Hematopoietic multipotent progenitor cell treated with erythropoietin and hydrocortisone succinate and interleukin-3 and kit ligand, for 15 days (in vitro differentiated cells): Measurements from ENCODE around the gene MDH1.
"Not testable (repeated sequence)": the region's sequence is repeated elsewhere in the genome, so short reads cannot be mapped to it uniquely, and the experiment has no call there.

ENCODE experiments used
- DNase-seq: peaks from one replicate; pipeline ENCODE4 v3.0.0-alpha.2; 2015; ENCODE audit warnings: low spot score

Gene MDH1

GRCh38 chr2:63589148-63589958 is 590 bp downstream of the MDH1 start:
- DNase-seq = no peak

- no peak for DNase-seq
These were observed 2.1 kb downstream of the MDH1 start for GRCh38 chr2:63590626-63591408.

- no peak for DNase-seq
These were observed 2.9 kb downstream of the MDH1 start for GRCh38 chr2:63591566-63592175.

GRCh38 chr2:63594660-63595059 is 5.9 kb downstream of the MDH1 start:
- no peak for DNase-seq

- DNase-seq = no peak
These were observed 7.7 kb downstream of the MDH1 start for GRCh38 chr2:63596401-63596883.

GRCh38 chr2:63598981-63599380 is 10.2 kb downstream of the MDH1 start:
- DNase-seq = no peak

- DNase-seq = no peak
These were observed 12.2 kb downstream of the MDH1 start for GRCh38 chr2:63600881-63601460.

- DNase-seq = no peak
These were observed 15.9 kb downstream of the MDH1 start for GRCh38 chr2:63604666-63605065.

GRCh38 chr2:63608865-63609264 is 20.1 kb downstream of the MDH1 start:
- not testable (repeated sequence) for DNase-seq

GRCh38 chr2:63610525-63610924 is 21.8 kb downstream of the MDH1 start:
- DNase-seq = no peak

GRCh38 chr2:63613391-63613901 is 24.7 kb downstream of the MDH1 start:
- DNase-seq = no peak

GRCh38 chr2:63614448-63614968 is 25.7 kb downstream of the MDH1 start:
- no peak for DNase-seq

- DNase-seq = no peak
These were observed 26.5 kb downstream of the MDH1 start for GRCh38 chr2:63614983-63615945.

- no peak for DNase-seq
These were observed 28.6 kb downstream of the MDH1 start for GRCh38 chr2:63617366-63617765.

GRCh38 chr2:63619328-63619727 is 30.6 kb downstream of the MDH1 start:
- DNase-seq = no peak

- no peak for DNase-seq
These were observed 34.0 kb downstream of the MDH1 start for GRCh38 chr2:63622751-63623150.

GRCh38 chr2:63623763-63624162 is 35.0 kb downstream of the MDH1 start:
- DNase-seq = not testable (repeated sequence)

- no peak for DNase-seq
These were observed 39.1 kb downstream of the MDH1 start for GRCh38 chr2:63627866-63628265.

GRCh38 chr2:63628403-63628942 is 39.7 kb downstream of the MDH1 start:
- DNase-seq = no peak

GRCh38 chr2:63631501-63631900 is 42.7 kb downstream of the MDH1 start:
- DNase-seq = no peak
